22Rv1 (cell line): ENCODE data around the gene SPATA13.

Experiments used
- H3K27ac ChIP-seq: fragments of 450-650 bp; 2 replicates; pipeline ENCODE4 v1.5.1; 2017
- ZFX ChIP-seq: fragments of 450-650 bp; IDR thresholded peaks from 2 replicates; pipeline ENCODE4 v1.6.1; 2017; ENCODE audit warnings: antibody characterized with exemption, borderline replicate concordance
- TF ChIP-seq, protein P1 (sequence below): fragments of 450-650 bp; IDR thresholded peaks from 2 replicates; pipeline ENCODE4 v1.5.1; 2017; ENCODE audit warnings: mild to moderate bottlenecking

Gene SPATA13

DNA sequence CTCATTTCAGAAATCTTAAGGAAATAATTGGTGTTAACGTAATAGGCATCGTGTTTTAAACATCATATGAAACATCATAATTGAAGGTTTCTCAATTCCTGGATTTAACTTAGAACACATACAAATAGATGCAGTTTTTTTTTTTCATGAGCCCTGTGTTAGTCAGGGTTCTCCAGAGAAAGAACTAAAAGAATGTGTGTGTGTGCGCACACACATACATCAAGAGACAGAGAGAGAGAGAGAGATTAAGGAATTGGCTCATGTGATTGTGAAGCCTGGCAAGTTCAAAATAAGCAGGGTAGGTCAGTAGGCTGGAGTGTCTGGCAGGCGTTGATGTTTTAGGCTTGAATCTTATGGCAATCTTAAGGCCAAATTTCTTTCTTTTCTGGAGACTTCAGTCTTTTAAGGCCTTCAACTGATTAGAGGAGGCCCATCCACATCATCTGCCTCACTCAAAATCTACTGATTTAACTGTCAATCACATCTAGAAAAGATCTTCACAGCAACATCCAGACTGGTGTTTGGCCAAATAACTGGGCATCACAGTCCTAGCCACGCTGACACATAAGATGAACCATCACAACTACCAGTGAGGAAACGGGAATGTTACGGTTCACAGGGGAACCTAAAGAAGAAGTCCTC lies 25.2 kb downstream of the SPATA13 start:
- TF ChIP-seq ZFX: no peak
- TF ChIP-seq, protein P1, sequence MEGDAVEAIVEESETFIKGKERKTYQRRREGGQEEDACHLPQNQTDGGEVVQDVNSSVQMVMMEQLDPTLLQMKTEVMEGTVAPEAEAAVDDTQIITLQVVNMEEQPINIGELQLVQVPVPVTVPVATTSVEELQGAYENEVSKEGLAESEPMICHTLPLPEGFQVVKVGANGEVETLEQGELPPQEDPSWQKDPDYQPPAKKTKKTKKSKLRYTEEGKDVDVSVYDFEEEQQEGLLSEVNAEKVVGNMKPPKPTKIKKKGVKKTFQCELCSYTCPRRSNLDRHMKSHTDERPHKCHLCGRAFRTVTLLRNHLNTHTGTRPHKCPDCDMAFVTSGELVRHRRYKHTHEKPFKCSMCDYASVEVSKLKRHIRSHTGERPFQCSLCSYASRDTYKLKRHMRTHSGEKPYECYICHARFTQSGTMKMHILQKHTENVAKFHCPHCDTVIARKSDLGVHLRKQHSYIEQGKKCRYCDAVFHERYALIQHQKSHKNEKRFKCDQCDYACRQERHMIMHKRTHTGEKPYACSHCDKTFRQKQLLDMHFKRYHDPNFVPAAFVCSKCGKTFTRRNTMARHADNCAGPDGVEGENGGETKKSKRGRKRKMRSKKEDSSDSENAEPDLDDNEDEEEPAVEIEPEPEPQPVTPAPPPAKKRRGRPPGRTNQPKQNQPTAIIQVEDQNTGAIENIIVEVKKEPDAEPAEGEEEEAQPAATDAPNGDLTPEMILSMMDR: no peak
- H3K27ac ChIP-seq: peak overlapping the region; percentile 86

DNA sequence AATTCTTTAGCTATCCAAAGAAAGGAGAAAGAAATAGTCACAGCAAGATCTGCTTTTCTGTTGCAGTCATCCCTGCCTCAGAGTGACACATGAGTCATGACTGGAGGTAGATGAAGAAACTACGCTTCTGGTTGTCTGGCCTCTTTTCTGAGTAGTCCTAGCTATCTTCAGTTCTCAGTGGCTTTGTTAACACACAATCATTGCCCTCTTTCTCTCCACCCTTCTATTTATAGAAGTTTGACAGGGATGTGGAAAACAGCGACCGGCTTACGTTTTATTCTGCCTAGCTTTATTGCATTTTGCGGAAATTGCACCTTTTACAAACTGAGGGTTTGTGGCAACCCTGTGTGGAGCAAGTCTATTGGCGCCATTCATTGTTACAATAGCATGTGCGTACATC lies 26.7 kb downstream of the SPATA13 start:
- TF ChIP-seq, protein P1: no peak
- TF ChIP-seq ZFX: no peak
- H3K27ac ChIP-seq: peak overlapping the region; percentile 30; the same call in 1 of the 2 replicates

DNA sequence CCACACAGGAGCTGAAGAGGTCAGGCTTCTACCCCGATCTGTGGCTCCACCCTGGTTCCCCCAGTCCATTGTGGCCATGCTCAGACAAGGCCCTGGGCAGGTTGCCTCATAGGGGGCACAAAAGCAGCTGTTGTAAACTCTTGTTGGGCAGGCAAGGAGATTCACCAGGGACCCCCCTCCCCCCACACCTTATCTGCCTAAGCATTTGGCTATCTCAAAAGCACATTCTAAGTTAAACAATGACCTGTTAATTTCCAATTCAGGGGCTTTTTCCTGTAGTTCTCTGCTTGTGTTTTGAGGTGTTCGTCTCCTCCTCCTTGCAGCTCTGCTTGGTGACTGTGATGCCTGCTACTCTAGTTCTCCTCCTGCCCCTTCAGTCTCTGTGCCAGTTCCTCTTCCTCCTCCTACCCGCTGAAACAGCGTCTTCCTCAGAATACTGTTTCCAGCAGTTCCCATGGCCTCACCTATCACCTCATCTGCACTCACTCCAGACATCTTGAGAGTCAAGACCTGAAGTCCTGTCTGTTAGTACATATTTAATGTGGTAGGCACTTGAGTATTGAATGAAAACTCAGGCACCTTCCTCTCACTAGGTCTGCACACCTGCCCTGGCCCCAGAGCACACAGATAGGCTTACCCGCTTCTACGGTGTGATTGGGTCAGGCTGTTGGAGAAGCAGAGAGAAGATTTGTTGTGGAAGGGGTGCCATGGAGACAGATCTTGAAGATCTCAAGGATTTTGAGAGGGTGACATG lies 31.7 kb downstream of the SPATA13 start:
- TF ChIP-seq ZFX: no peak
- TF ChIP-seq, protein P1: no peak
- no peak overlapping the region; the same call in 1 of the 2 replicates for H3K27ac ChIP-seq

DNA sequence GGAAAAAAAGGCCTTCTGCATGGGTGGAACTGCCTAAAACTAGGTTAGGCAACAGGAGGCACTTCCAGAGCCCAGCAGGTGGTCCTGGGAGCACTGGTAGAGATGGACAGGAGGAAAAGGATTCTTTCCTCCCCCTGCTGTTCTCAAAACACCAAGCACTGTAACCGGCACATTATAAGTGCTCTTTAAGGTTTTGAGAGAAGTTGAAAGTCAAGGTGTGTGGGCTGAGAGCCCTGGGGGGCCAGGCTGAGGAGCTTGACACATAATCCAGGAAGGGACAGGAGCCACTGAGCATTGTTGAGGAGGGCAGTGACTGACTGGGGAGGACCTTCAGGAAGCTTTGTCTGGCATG lies 32.3 kb downstream of the SPATA13 start:
- TF ChIP-seq ZFX: no peak
- TF ChIP-seq, protein P1: no peak
- peak overlapping the region; percentile 45; the same call in 1 of the 2 replicates for H3K27ac ChIP-seq

DNA sequence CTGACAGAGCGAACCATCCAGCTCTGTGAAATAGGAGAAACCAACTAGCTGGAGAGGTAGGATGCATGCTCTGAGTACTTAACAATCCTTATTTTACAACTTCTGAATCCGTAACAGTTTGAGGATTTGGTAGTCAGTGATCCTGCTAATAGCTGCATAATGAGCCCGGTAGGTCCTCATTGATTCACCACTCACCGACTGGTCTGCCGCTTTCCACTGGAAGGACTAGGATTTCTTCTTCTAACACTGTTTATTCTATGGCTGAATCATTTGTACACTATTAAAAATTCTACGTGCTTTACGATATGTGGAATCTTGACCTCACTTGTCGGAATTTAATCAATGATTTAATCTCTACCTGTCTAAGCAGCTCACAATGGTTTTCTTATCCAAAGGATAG lies 33.9 kb downstream of the SPATA13 start:
- peak overlapping the region; percentile 45 for H3K27ac ChIP-seq
- no peak for TF ChIP-seq ZFX
- TF ChIP-seq, protein P1: no peak

DNA sequence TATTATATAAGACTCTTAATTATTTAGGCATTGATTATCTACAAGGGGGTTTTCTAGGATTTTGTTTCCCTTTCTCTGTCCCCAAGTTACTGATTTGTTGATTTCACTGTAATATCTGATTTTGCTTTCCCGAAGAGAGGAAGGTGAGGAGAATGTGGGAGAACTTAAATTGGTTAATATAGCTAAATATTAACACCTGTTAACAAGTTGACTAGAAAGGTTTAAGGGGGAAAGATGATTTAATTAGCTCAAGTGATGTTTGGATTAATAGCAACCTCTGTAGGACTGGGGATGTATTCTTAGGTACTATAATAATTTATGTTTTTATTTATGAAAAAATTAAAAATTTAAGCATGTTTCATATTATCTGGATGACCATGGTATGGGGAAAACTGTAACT lies 35.1 kb downstream of the SPATA13 start:
- 0 out of 2 replicates have a peak overlapping the region, but pooled peaks have one; percentile 45 for H3K27ac ChIP-seq
- no peak for TF ChIP-seq ZFX
- TF ChIP-seq, protein P1: no peak

DNA sequence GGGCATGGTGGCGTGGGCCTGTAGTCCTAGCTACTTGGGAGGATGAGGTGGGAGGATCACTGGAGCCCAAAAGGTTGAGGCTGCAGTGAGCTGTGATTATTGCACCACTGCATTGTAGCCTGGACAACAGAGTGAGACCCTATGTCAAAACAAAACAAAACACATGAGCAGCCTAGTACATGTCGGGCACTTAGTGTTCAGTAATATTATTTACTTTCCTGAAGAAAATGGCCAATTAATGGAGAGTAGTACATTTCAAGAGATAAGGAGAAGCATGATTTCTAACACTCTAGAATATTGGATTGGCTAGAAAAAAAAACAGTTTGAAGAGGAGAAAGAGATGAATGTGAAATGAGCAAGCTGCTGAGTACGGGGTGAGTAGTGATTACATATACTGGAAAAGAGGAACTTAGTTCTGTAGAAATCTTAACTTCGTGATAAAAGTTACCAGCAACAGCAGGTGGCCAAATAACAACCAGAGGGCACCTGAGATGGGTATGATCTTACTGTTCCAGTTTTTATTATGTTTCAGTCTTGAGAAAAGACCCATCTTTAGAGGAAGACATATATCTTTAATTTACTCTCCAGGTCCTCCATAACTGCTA lies 36.2 kb downstream of the SPATA13 start:
- TF ChIP-seq, protein P1: no peak
- TF ChIP-seq ZFX: no peak
- no peak overlapping the region for H3K27ac ChIP-seq
